B cell (primary cell): ENCODE data around the gene GALK1. TPM values are rescaled to one million over a fixed set of nuclear protein-coding genes. Genes with fewer than 3 reads are reported as not detected.
A peak's percentile ranks its signal among the peaks of the same experiment; 100 is the strongest.

Experiments used
- ATAC-seq: fragments of 200-7000 bp; cut with Tn5 transposase; one replicate; pipeline ENCODE4 v1.10.0; 2021; ENCODE audit warnings: low read depth, mild to moderate bottlenecking, moderate number of reproducible peaks, moderate library complexity
- CTCF ChIA-PET: fragments of 350-600 bp; sonication (Branson Sonifier 250); formaldehyde crosslinking; loops from one replicate; lab custom pipeline; 2021; ENCODE audit warnings: antibody characterized with exemption, inconsistent platforms; lab: Charles Lee
- POLR2A ChIA-PET: fragments of 350-600 bp; sonication (Branson Sonifier 250); formaldehyde crosslinking; loops from one replicate; lab custom pipeline; 2021; ENCODE audit warnings: antibody characterized with exemption; lab: Charles Lee
- DNase-seq: peaks from one replicate; pipeline ENCODE4 v3.0.0; 2013
- H2AFZ ChIP-seq: 2 replicates; pipeline ENCODE4 v1.6.1; 2012; ENCODE audit warnings: mild to moderate bottlenecking, low read depth, low read length; ENCODE audit not compliant: insufficient read depth, poor library complexity, severe bottlenecking
- H3K27ac ChIP-seq, 2 donors: 1 replicate in 1 of 2; 2 replicates in 1 of 2; pipeline ENCODE4 v1.5.1; 2012 to 2013; ENCODE audit warnings: low read length in 2 of 2, mild to moderate bottlenecking in 2 of 2, moderate library complexity in 1 of 2
- H3K27me3 ChIP-seq, 4 experiments: fragments of 200-600 bp in 1 of 4; sonication (generic) in 1 of 4; replicated peaks in 1 of 4; 1 replicate in 2 of 4; 2 replicates in 2 of 4; pipeline versions ENCODE4 v1.6.1 to v1.7.0; 2013 to 2016; ENCODE audit warnings: low read length in 3 of 4, mild to moderate bottlenecking in 2 of 4, mixed read lengths in 1 of 4, moderate library complexity in 1 of 4; ENCODE audit not compliant: insufficient read depth in 4 of 4, control insufficient read depth in 3 of 4; ENCODE audit errors: control extremely low read depth in 1 of 4
- H3K36me3 ChIP-seq, 2 experiments: replicated peaks in 1 of 2; 1 replicate in 1 of 2; 2 replicates in 1 of 2; pipeline versions ENCODE4 v1.6.1 to v1.7.1; 2013; ENCODE audit warnings: low read length in 1 of 2; ENCODE audit not compliant: insufficient read depth in 2 of 2, control insufficient read depth in 1 of 2; ENCODE audit errors: control extremely low read depth in 1 of 2, extremely low read depth in 1 of 2
- H3K4me1 ChIP-seq, 2 donors: fragments of 200-600 bp in 1 of 2; sonication (generic) in 1 of 2; 1 replicate in 1 of 2; 2 replicates in 1 of 2; pipeline versions ENCODE4 v1.5.1 to v1.6.1; 2013 to 2017; ENCODE audit warnings: low read length in 2 of 2; ENCODE audit not compliant: control insufficient read depth in 2 of 2, insufficient read depth in 2 of 2
- H3K4me2 ChIP-seq: replicated peaks from 2 replicates; pipeline ENCODE3; 2012; ENCODE audit warnings: mild to moderate bottlenecking, low read depth, low read length; ENCODE audit not compliant: poor library complexity, severe bottlenecking
- H3K4me3 ChIP-seq, 5 experiments: fragments of 200-600 bp in 1 of 5; sonication (generic) in 1 of 5; 1 replicate in 3 of 5; 2 replicates in 2 of 5; pipeline versions ENCODE4 v1.5.1 to v1.7.0; 2011 to 2016; ENCODE audit warnings: low read length in 4 of 5, mild to moderate bottlenecking in 4 of 5, low read depth in 2 of 5, control low read depth in 1 of 5, moderate library complexity in 1 of 5; ENCODE audit not compliant: insufficient read depth in 1 of 5; ENCODE audit errors: control extremely low read depth in 1 of 5, extremely low read depth in 1 of 5
- H3K79me2 ChIP-seq: fragments of 200-600 bp; sonication (generic); one replicate; pipeline ENCODE4 v1.6.0; 2016; ENCODE audit warnings: low read length; ENCODE audit not compliant: control insufficient read depth, insufficient read depth
- H3K9ac ChIP-seq: fragments of 200-600 bp; sonication (generic); 2 replicates; pipeline ENCODE4 v1.6.1; 2017; ENCODE audit warnings: mild to moderate bottlenecking, low read length, moderate library complexity
- H3K9me3 ChIP-seq, 3 donors: one replicate each; pipeline versions ENCODE4 v1.6.1 to v1.7.1; 2013; ENCODE audit warnings: low read length in 2 of 3; ENCODE audit not compliant: control insufficient read depth in 2 of 3, insufficient read depth in 1 of 3; ENCODE audit errors: control extremely low read depth in 1 of 3
- H4K20me1 ChIP-seq: 2 replicates; pipeline ENCODE4 v1.6.0; 2012; ENCODE audit warnings: mild to moderate bottlenecking, low read length; ENCODE audit not compliant: insufficient read depth, control insufficient read depth, poor library complexity, severe bottlenecking
- H3K27ac Mint-ChIP-seq: one replicate; pipeline ENCODE4 v1.8.0; 2021; ENCODE audit warnings: mixed read lengths
- H3K27me3 Mint-ChIP-seq: one replicate; pipeline ENCODE4 v1.8.0; 2021; ENCODE audit warnings: mixed read lengths
- H3K4me1 Mint-ChIP-seq: one replicate; pipeline ENCODE4 v1.8.0; 2021; ENCODE audit warnings: mixed read lengths
- H3K4me3 Mint-ChIP-seq: one replicate; pipeline ENCODE4 v1.8.0; 2021; ENCODE audit warnings: mixed read lengths
- H3K9me3 Mint-ChIP-seq: one replicate; pipeline ENCODE4 v1.8.0; 2022; ENCODE audit warnings: mixed read lengths; ENCODE audit not compliant: insufficient read depth
- EZH2 ChIP-seq: IDR thresholded peaks from 2 replicates; pipeline ENCODE4 v1.6.1; 2012; ENCODE audit warnings: borderline replicate concordance, low read depth, mild to moderate bottlenecking, moderate library complexity, low read length; ENCODE audit not compliant: insufficient read depth, poor library complexity, severe bottlenecking
- WGBS: methylation state at CpG from one replicate; pipeline ENCODE4 v1.1.5; 2013; ENCODE audit warnings: missing lambda C conversion rate; ENCODE audit not compliant: insufficient coverage; 5-methylcytosine and 5-hydroxymethylcytosine counted together
- intact Hi-C: fragments of 100-400 bp; cut with micrococcal nuclease; formaldehyde crosslinking; loops from one replicate; pipeline ENCODE4 v1.10.0; 2022
- polyA plus RNA-seq: library from polyadenylated mRNA; depleted of rRNA; stranded (reverse); fragments of >200 nt; gene quantifications from 2 replicates; pipeline ENCODE4 v1.2.3, GENCODE V29; 2012
- total RNA-seq, 2 donors: library from RNA; stranded (reverse); fragments of 120-200 nt in 1 of 2; gene quantifications; 1 replicate in 1 of 2; 2 replicates in 1 of 2; pipeline versions ENCODE4 v1.2.3 to v1.2.4, GENCODE V29; 2013 to 2022
- TF ChIP-seq, protein P1 (sequence below): fragments of 200-600 bp; IDR thresholded peaks from one replicate; pipeline ENCODE4 v1.8.0; 2022; ENCODE audit warnings: antibody characterized with exemption, mild to moderate bottlenecking

Gene GALK1
- total and polyA plus RNA-seq, 2 donors (not counting 1 experiment from before 2014, with no cell fraction given): 29.8 to 37.4 TPM

DNA sequence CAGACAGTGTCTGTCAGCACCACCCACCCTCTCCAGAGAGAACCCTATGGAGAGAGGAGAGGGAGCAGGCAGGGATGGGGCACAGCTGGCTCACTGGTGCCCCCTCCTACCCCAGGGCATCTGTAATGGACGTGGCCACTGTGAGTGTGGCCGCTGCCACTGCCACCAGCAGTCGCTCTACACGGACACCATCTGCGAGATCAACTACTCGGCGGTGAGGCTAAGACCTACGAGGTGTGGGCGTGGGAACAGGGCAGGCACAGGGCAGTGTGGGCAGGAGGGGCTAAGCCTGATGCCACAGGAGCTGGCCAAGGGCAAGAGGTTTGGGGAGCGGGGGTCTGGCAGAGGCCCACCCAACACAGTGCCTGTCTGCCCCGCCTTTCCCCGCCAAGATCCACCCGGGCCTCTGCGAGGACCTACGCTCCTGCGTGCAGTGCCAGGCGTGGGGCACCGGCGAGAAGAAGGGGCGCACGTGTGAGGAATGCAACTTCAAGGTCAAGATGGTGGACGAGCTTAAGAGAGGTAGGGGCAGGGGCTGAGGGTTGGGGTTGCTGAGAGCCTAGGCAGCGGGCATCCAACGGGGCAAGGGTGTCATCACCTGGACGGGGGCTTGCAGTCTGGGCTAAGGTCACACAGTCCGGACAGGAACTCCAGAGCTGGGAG, 28.7 kb downstream of the GALK1 start:
- H3K4me1 Mint-ChIP-seq: peaks cover 4% of the 10 kb centered on the region
- ATAC-seq: no peak
- H3K9ac ChIP-seq: no peak overlapping the region
- H2AFZ ChIP-seq: no peak overlapping the region
- ChIA-PET CTCF (interaction anchor here (1.6 to 2.9 kb wide), 2 partner anchors 103 kb away, joined by 7 to 17 read pairs; partner anchors contain the start of gene SMIM5), POLR2A (no interaction called here)
- intact Hi-C loops: no loop called here
- peaks cover 4 to 10% of the 10 kb centered on the region in 2 donors for H3K4me1 ChIP-seq
- WGBS: 96% methylated on average over 26 of the region's 26 CpGs
- no peaks in the 10 kb centered on the region for H3K9me3 Mint-ChIP-seq
- no peak for DNase-seq
- no peaks in the 10 kb centered on the region for H3K27me3 Mint-ChIP-seq
- no peak overlapping the region for H3K4me2 ChIP-seq
- H3K27me3 ChIP-seq: peaks cover 0 to 4% (median 0%) of the 10 kb centered on the region in 4 experiments
- H3K27ac ChIP-seq: no peak overlapping the region
- H3K9me3 ChIP-seq: no peaks in the 10 kb centered on the region
- H3K79me2 ChIP-seq: no peaks in the 10 kb centered on the region
- H3K4me3 Mint-ChIP-seq: no peak overlapping the region
- H4K20me1 ChIP-seq: no peaks in the 10 kb centered on the region
- no peaks in the 10 kb centered on the region for H3K36me3 ChIP-seq
- no peak for TF ChIP-seq EZH2
- TF ChIP-seq, protein P1, sequence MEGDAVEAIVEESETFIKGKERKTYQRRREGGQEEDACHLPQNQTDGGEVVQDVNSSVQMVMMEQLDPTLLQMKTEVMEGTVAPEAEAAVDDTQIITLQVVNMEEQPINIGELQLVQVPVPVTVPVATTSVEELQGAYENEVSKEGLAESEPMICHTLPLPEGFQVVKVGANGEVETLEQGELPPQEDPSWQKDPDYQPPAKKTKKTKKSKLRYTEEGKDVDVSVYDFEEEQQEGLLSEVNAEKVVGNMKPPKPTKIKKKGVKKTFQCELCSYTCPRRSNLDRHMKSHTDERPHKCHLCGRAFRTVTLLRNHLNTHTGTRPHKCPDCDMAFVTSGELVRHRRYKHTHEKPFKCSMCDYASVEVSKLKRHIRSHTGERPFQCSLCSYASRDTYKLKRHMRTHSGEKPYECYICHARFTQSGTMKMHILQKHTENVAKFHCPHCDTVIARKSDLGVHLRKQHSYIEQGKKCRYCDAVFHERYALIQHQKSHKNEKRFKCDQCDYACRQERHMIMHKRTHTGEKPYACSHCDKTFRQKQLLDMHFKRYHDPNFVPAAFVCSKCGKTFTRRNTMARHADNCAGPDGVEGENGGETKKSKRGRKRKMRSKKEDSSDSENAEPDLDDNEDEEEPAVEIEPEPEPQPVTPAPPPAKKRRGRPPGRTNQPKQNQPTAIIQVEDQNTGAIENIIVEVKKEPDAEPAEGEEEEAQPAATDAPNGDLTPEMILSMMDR: no peak
- H3K4me3 ChIP-seq: no peak overlapping the region
- H3K27ac Mint-ChIP-seq: no peak overlapping the region

DNA sequence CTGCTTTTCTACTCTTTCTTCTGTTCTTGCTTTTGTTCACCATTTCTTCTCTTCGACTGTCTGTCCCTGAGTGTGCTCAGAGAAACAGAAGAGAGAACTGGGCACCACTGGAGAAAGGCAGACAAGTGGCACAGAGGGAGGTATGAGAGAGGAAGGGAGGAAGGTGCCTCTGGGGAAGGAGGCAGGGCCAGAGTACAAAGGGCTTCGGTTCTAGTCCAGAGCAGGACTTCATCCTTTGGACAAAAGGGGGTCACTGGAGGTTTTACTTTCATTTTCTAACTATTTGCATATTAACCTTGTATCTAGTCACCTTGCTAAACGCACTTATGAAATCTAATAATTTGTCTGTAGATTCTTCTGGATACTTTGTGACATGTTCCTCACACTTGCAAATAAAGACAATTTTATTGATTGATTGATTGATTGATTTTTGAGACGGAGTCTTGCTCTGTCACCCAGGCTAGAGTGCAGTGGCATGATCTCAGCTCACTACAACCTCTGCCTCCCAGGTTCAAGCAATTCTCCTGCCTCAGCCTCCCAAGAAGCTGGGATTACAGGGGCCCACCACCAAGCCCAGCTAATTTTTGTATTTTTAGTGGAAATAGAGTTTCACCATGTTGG, 30.2 kb downstream of the GALK1 start:
- H3K4me3 ChIP-seq: no peak overlapping the region
- H3K27me3 ChIP-seq: peaks cover 0 to 4% (median 0%) of the 10 kb centered on the region in 4 experiments
- H3K27ac ChIP-seq: no peak overlapping the region
- H3K27ac Mint-ChIP-seq: no peak overlapping the region
- no peaks in the 10 kb centered on the region for H4K20me1 ChIP-seq
- intact Hi-C loops: no loop called here
- peak overlapping the region; percentile 3 for H3K4me3 Mint-ChIP-seq
- ATAC-seq (no peak), DNase-seq (no peak)
- peak overlapping the region; percentile 7 for H3K9ac ChIP-seq
- no peaks in the 10 kb centered on the region for H3K36me3 ChIP-seq
- peak overlapping the region; percentile 34 for H3K4me2 ChIP-seq
- H3K9me3 ChIP-seq: no peaks in the 10 kb centered on the region
- TF ChIP-seq, protein P1: no peak
- TF ChIP-seq EZH2: no peak
- H2AFZ ChIP-seq: peak overlapping the region; percentile 68
- POLR2A ChIA-PET: interaction anchor here (0.7 kb wide), 1 partner anchor 130 kb away, joined by 5 read pairs; no protein-coding TSS in a partner anchor
- H3K4me1 ChIP-seq: peaks cover 4 to 10% of the 10 kb centered on the region in 2 donors
- no peaks in the 10 kb centered on the region for H3K79me2 ChIP-seq
- no peaks in the 10 kb centered on the region for H3K27me3 Mint-ChIP-seq
- H3K9me3 Mint-ChIP-seq: no peaks in the 10 kb centered on the region
- CTCF ChIA-PET: interaction anchor here (1.0 to 1.6 kb wide), 2 partner anchors 83 to 102 kb away, joined by 3 to 7 read pairs; partner anchors contain the start of gene SMIM5
- whole genome bisulfite sequencing: 86% methylated on average over 1 of the region's 4 CpGs
- H3K4me1 Mint-ChIP-seq: peaks cover 4% of the 10 kb centered on the region
